A549 (cell line): ENCODE measurements around the gene DIP2C. TPM values are rescaled to one million over a fixed set of nuclear protein-coding genes. Genes with fewer than 3 reads are reported as not detected.

ENCODE experiments used
- ATAC-seq, 2 experiments: fragments of 200-7000 bp in 1 of 2; fragments of >200 bp in 1 of 2; cut with Nextera tagmentation in 1 of 2; cut with Tn5 transposase in 1 of 2; 3 replicates each; pipeline versions ENCODE4 v1.8.0 to v1.9.1; 2018 to 2020; ENCODE audit warnings: mild to moderate bottlenecking in 1 of 2, moderate library complexity in 1 of 2
- CTCF ChIA-PET: fragments of 300-600 bp; sonication (Branson Sonifier 250); formaldehyde crosslinking; extraction: SDS; loops from one replicate; lab custom pipeline; 2021; ENCODE audit warnings: antibody characterized with exemption, inconsistent platforms; lab: Yijun Ruan, JAX
- POLR2A ChIA-PET: fragments of 350-600 bp; formaldehyde crosslinking; extraction: SDS; loops from one replicate; lab custom pipeline; 2021; ENCODE audit warnings: antibody characterized with exemption, inconsistent platforms; lab: Yijun Ruan, JAX
- DNase-seq, 2 experiments: peaks; one replicate each; pipeline versions ENCODE4 v3.0.0 to v3.0.0-alpha.2; 2011 to 2016; ENCODE audit warnings: low read depth in 1 of 2, low spot score in 1 of 2
- FAIRE-seq: peaks from 2 replicates; lab custom pipeline; 2011; peaks lifted over from hg19 to GRCh38; lab: Jason Lieb, UNC
- H3K27ac ChIP-seq, 2 experiments: fragments of >200 bp; sonication (Bioruptor Twin); formaldehyde crosslinking; 3 replicates each; pipeline ENCODE4 v1.5.1; 2016 to 2017
- H3K4me1 ChIP-seq: fragments of >200 bp; sonication (Bioruptor Twin); formaldehyde crosslinking; 3 replicates; pipeline ENCODE4 v1.6.1; 2016
- H3K4me2 ChIP-seq: fragments of >200 bp; sonication (Bioruptor Twin); formaldehyde crosslinking; 3 replicates; pipeline ENCODE4 v1.6.1; 2016
- H3K4me3 ChIP-seq: fragments of >200 bp; sonication (Bioruptor Twin); formaldehyde crosslinking; 3 replicates; pipeline ENCODE4 v1.5.1; 2016
- H3K9me3 ChIP-seq: fragments of >200 bp; sonication (Bioruptor Twin); formaldehyde crosslinking; 3 replicates; pipeline ENCODE4 v1.6.1; 2016
- BHLHE40 ChIP-seq: IDR thresholded peaks from 2 replicates; pipeline ENCODE4 v1.6.1; 2012; ENCODE audit warnings: low read depth, low read length, inconsistent platforms
- CBX2 ChIP-seq: fragments of 200-600 bp; sonication (generic); IDR thresholded peaks from 2 replicates; pipeline ENCODE4 v1.6.1; 2016; ENCODE audit warnings: low read depth, mild to moderate bottlenecking, borderline replicate concordance
- CEBPB ChIP-seq, 2 experiments: fragments of >200 bp in 1 of 2; sonication (Bioruptor Twin) in 1 of 2; formaldehyde crosslinking in 1 of 2; IDR thresholded peaks; 2 replicates each; pipeline ENCODE4 v1.6.1; 2012 to 2016
- EHF ChIP-seq: fragments of 250-450 bp; sonication (Bioruptor Pico); IDR thresholded peaks from 2 replicates; pipeline ENCODE4 v1.5.0; 2020; ENCODE audit warnings: mild to moderate bottlenecking
- ESRRA ChIP-seq: fragments of 150-350 bp; IDR thresholded peaks from 2 replicates; pipeline ENCODE4 v1.6.1; 2014; ENCODE audit warnings: mild to moderate bottlenecking, low read length, borderline replicate concordance
- FOSL2 ChIP-seq, 2 experiments: fragments of 450-650 bp in 1 of 2; fragments of >200 bp in 1 of 2; sonication (Bioruptor Twin) in 1 of 2; formaldehyde crosslinking; IDR thresholded peaks; 2 replicates each; pipeline versions ENCODE4 v1.5.0 to v1.6.1; 2016 to 2020; ENCODE audit warnings: mild to moderate bottlenecking in 1 of 2, moderate library complexity in 1 of 2
- HDAC2 ChIP-seq: fragments of 200-600 bp; sonication (generic); IDR thresholded peaks from 2 replicates; pipeline ENCODE4 v1.6.1; 2016
- HOXB13 ChIP-seq: fragments of 250-450 bp; sonication (Bioruptor Pico); IDR thresholded peaks from 2 replicates; pipeline ENCODE4 v1.5.0; 2020; ENCODE audit warnings: low read depth, mild to moderate bottlenecking, moderate library complexity
- HOXB5 ChIP-seq: fragments of 250-450 bp; sonication (Bioruptor Pico); IDR thresholded peaks from 2 replicates; pipeline ENCODE4 v1.5.0; 2020; ENCODE audit warnings: mild to moderate bottlenecking, moderate library complexity
- JUNB ChIP-seq: fragments of >200 bp; sonication (Bioruptor Twin); formaldehyde crosslinking; IDR thresholded peaks from 2 replicates; pipeline ENCODE4 v1.6.1; 2016
- KDM1A ChIP-seq: fragments of 200-600 bp; sonication (generic); IDR thresholded peaks from 2 replicates; pipeline ENCODE4 v1.6.1; 2016; ENCODE audit warnings: low read depth, mild to moderate bottlenecking
- KDM5A ChIP-seq: fragments of 200-600 bp; sonication (generic); IDR thresholded peaks from 2 replicates; pipeline ENCODE4 v1.6.1; 2016; ENCODE audit warnings: antibody characterized with exemption, mild to moderate bottlenecking
- MAFK ChIP-seq: fragments of 450-650 bp; IDR thresholded peaks from 2 replicates; pipeline ENCODE4 v1.6.1; 2014; ENCODE audit not compliant: partially characterized antibody
- NPAS2 ChIP-seq: fragments of 250-450 bp; sonication (Bioruptor Pico); IDR thresholded peaks from 2 replicates; pipeline ENCODE4 v1.8.0; 2022; ENCODE audit warnings: mild to moderate bottlenecking, moderate library complexity, borderline replicate concordance
- NR3C1 ChIP-seq: fragments of >200 bp; sonication (Bioruptor Twin); formaldehyde crosslinking; IDR thresholded peaks from 3 replicates; pipeline ENCODE4 v1.6.1; 2017
- PHF8 ChIP-seq: fragments of 200-600 bp; sonication (generic); IDR thresholded peaks from 2 replicates; pipeline ENCODE4 v1.6.1; 2016; ENCODE audit warnings: low read depth, mild to moderate bottlenecking, antibody characterized with exemption, moderate library complexity, borderline replicate concordance
- POLR2AphosphoS2 ChIP-seq: conservative IDR thresholded peaks from 2 replicates; pipeline ENCODE4 v1.6.1; 2012; ENCODE audit warnings: low read length, improper control_type of control experiment, inconsistent platforms
- RAD21 ChIP-seq, 2 experiments: fragments of >200 bp in 1 of 2; sonication (Bioruptor Twin) in 1 of 2; formaldehyde crosslinking in 1 of 2; IDR thresholded peaks in 1 of 2; conservative IDR thresholded peaks in 1 of 2; 2 replicates in 1 of 2; 3 replicates in 1 of 2; pipeline ENCODE4 v1.6.1; 2012 to 2018; ENCODE audit warnings: inconsistent platforms in 1 of 2
- SMC3 ChIP-seq: fragments of >200 bp; sonication (Bioruptor Twin); formaldehyde crosslinking; IDR thresholded peaks from 3 replicates; pipeline ENCODE4 v1.6.1; 2018; ENCODE audit warnings: inconsistent platforms
- TP53 ChIP-seq: fragments of 250-450 bp; sonication (Bioruptor Pico); IDR thresholded peaks from 2 replicates; pipeline ENCODE4 v1.5.0; 2021; ENCODE audit warnings: mild to moderate bottlenecking, moderate library complexity
- USF2 ChIP-seq: fragments of 450-650 bp; IDR thresholded peaks from 2 replicates; pipeline ENCODE4 v1.6.1; 2014; ENCODE audit warnings: antibody characterized with exemption
- ZSCAN20 ChIP-seq: fragments of 250-450 bp; sonication (Bioruptor Pico); IDR thresholded peaks from 2 replicates; pipeline ENCODE4 v1.8.0; 2022; ENCODE audit warnings: mild to moderate bottlenecking, moderate library complexity
- WGBS: methylation state at CpG from one replicate; pipeline ENCODE4 v1.1.6; 2017; ENCODE audit errors: missing lambda C conversion rate; 5-methylcytosine and 5-hydroxymethylcytosine counted together
- polyA plus RNA-seq, 4 experiments: library from polyadenylated mRNA; depleted of rRNA in 3 of 4; stranded (reverse); fragments of >200 nt; fragmentation: RNase III in 1 of 4; extraction: RNeasy Plus Mini Kit Qiagen cat#74134 plus additional on column Dnase treatment in 1 of 4; gene quantifications; 2 replicates in 3 of 4; 3 replicates in 1 of 4; pipeline ENCODE4 v1.2.3, GENCODE V29; 2011 to 2017
- TF ChIP-seq, protein P1 (sequence below): fragments of >200 bp; sonication (Bioruptor Twin); formaldehyde crosslinking; IDR thresholded peaks from 3 replicates; pipeline ENCODE4 v1.5.1; 2016
- TF ChIP-seq, protein P2 (sequence below): fragments of 250-450 bp; sonication (Bioruptor Pico); IDR thresholded peaks from 2 replicates; pipeline ENCODE4 v1.5.0; 2020; ENCODE audit warnings: low read depth, mild to moderate bottlenecking, moderate library complexity
- TF ChIP-seq, protein P3 (sequence below): fragments of 200-600 bp; sonication (generic); IDR thresholded peaks from 2 replicates; pipeline ENCODE4 v1.6.1; 2016; ENCODE audit warnings: antibody characterized with exemption, mild to moderate bottlenecking, moderate library complexity

Gene DIP2C
- polyA plus RNA-seq, 2 of the 4 experiments (the other 2 are of a cell fraction): 3.7 to 5.0 TPM

GRCh38 chr10:478471-479245, 210.8 kb downstream of the DIP2C start:
- ChIA-PET POLR2A (no interaction called here), CTCF (no interaction called here)
- TF ChIP-seq JUNB: no peak
- no peak for TF ChIP-seq NR3C1
- TF ChIP-seq TP53: no peak
- TF ChIP-seq EHF (CRISPR knock-in tag): no peak
- TF ChIP-seq, protein P1, sequence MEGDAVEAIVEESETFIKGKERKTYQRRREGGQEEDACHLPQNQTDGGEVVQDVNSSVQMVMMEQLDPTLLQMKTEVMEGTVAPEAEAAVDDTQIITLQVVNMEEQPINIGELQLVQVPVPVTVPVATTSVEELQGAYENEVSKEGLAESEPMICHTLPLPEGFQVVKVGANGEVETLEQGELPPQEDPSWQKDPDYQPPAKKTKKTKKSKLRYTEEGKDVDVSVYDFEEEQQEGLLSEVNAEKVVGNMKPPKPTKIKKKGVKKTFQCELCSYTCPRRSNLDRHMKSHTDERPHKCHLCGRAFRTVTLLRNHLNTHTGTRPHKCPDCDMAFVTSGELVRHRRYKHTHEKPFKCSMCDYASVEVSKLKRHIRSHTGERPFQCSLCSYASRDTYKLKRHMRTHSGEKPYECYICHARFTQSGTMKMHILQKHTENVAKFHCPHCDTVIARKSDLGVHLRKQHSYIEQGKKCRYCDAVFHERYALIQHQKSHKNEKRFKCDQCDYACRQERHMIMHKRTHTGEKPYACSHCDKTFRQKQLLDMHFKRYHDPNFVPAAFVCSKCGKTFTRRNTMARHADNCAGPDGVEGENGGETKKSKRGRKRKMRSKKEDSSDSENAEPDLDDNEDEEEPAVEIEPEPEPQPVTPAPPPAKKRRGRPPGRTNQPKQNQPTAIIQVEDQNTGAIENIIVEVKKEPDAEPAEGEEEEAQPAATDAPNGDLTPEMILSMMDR: no peak
- TF ChIP-seq, protein P2, sequence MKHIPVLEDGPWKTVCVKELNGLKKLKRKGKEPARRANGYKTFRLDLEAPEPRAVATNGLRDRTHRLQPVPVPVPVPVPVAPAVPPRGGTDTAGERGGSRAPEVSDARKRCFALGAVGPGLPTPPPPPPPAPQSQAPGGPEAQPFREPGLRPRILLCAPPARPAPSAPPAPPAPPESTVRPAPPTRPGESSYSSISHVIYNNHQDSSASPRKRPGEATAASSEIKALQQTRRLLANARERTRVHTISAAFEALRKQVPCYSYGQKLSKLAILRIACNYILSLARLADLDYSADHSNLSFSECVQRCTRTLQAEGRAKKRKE (CRISPR knock-in tag): no peak
- TF ChIP-seq PHF8: no peak
- TF ChIP-seq CEBPB (IDR thresholded peaks at IDR 0.05): no peak
- no peak for TF ChIP-seq FOSL2 (IDR thresholded peaks at IDR 0.05)
- no peak for TF ChIP-seq FOSL2 (CRISPR knock-in tag; IDR thresholded peaks at IDR 0.05)
- no peak for TF ChIP-seq BHLHE40
- TF ChIP-seq NPAS2: no peak
- no peak for TF ChIP-seq MAFK
- H3K27ac ChIP-seq: peak overlapping the region in 1 of 2 experiments; percentile 0; a peak in 1 of 6 replicates
- no peak overlapping the region for H3K4me3 ChIP-seq
- no peak for DNase-seq
- no peaks in the 10 kb centered on the region for H3K9me3 ChIP-seq
- H3K4me2 ChIP-seq: no peak overlapping the region
- no peak for FAIRE-seq
- H3K4me1 ChIP-seq: no peaks in the 10 kb centered on the region
- WGBS: 94% methylated on average over 21 of the region's 21 CpGs
- ATAC-seq: peak; percentile 27 to 56; a peak in 3 of 6 replicates

GRCh38 chr10:477620-478019, 211.8 kb downstream of the DIP2C start:
- no peaks in the 10 kb centered on the region for H3K9me3 ChIP-seq
- no peaks in the 10 kb centered on the region for H3K4me1 ChIP-seq
- TF ChIP-seq FOSL2 (IDR thresholded peaks at IDR 0.05) (no peak), FOSL2 (CRISPR knock-in tag; IDR thresholded peaks at IDR 0.05) (no peak), POLR2AphosphoS2 (no peak), ZSCAN20 (CRISPR knock-in tag) (no peak), TP53 (no peak), USF2 (no peak), NR3C1 (no peak), ESRRA (no peak), HOXB5 (CRISPR knock-in tag) (no peak), HDAC2 (no peak), KDM1A (no peak), KDM5A (no peak), CBX2 (no peak), EHF (CRISPR knock-in tag) (no peak), HOXB13 (CRISPR knock-in tag) (no peak), CEBPB (IDR thresholded peaks at IDR 0.05) (no peak), SMC3 (no peak), RAD21 (conservative IDR thresholded peaks at IDR 0.05 in 1 of 2, IDR thresholded peaks at IDR 0.05 in 1 of 2) (no peak)
- TF ChIP-seq, protein P1: no peak
- TF ChIP-seq, protein P3, sequence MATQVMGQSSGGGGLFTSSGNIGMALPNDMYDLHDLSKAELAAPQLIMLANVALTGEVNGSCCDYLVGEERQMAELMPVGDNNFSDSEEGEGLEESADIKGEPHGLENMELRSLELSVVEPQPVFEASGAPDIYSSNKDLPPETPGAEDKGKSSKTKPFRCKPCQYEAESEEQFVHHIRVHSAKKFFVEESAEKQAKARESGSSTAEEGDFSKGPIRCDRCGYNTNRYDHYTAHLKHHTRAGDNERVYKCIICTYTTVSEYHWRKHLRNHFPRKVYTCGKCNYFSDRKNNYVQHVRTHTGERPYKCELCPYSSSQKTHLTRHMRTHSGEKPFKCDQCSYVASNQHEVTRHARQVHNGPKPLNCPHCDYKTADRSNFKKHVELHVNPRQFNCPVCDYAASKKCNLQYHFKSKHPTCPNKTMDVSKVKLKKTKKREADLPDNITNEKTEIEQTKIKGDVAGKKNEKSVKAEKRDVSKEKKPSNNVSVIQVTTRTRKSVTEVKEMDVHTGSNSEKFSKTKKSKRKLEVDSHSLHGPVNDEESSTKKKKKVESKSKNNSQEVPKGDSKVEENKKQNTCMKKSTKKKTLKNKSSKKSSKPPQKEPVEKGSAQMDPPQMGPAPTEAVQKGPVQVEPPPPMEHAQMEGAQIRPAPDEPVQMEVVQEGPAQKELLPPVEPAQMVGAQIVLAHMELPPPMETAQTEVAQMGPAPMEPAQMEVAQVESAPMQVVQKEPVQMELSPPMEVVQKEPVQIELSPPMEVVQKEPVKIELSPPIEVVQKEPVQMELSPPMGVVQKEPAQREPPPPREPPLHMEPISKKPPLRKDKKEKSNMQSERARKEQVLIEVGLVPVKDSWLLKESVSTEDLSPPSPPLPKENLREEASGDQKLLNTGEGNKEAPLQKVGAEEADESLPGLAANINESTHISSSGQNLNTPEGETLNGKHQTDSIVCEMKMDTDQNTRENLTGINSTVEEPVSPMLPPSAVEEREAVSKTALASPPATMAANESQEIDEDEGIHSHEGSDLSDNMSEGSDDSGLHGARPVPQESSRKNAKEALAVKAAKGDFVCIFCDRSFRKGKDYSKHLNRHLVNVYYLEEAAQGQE: no peak
- CTCF ChIA-PET: no interaction called here
- H3K27ac ChIP-seq: no peak overlapping the region
- no peak for ATAC-seq
- FAIRE-seq: no peak
- 79% methylated on average over 3 of the region's 3 CpGs for WGBS
- POLR2A ChIA-PET: no interaction called here
- H3K4me2 ChIP-seq: no peak overlapping the region
- no peak overlapping the region for H3K4me3 ChIP-seq
- DNase-seq: no peak
